Pancreas (tissue), 10 donors: ENCODE measurements around the gene SLIT3. TPM values are rescaled to one million over a fixed set of nuclear protein-coding genes. Genes with fewer than 3 reads are reported as not detected.
"Not testable (repeated sequence)": the region's sequence is repeated elsewhere in the genome, so short reads cannot be mapped to it uniquely, and the experiment has no call there.

Source experiments
- ATAC-seq, 4 donors: fragments of 200-7000 bp; cut with Tn5 transposase; one replicate each; pipeline versions ENCODE4 v1.8.0 to v1.9.1; 2020; ENCODE audit warnings: mild to moderate bottlenecking in 4 of 4, moderate library complexity in 4 of 4
- DNase-seq, 6 donors: peaks; one replicate each; pipeline ENCODE4 v3.0.0-alpha.2; 2020
- FAIRE-seq: peaks from 2 replicates; lab custom pipeline; 2012; peaks lifted over from hg19 to GRCh38; lab: Jason Lieb, UNC
- H3K27ac ChIP-seq, 4 donors: fragments of 200-600 bp; sonication (generic); 1 replicate in 3 of 4; 2 replicates in 1 of 4; pipeline versions ENCODE4 v1.5.0 to v1.8.0; 2020
- H3K27me3 ChIP-seq, 4 donors: fragments of 200-600 bp; one replicate each; pipeline ENCODE4 v1.8.0; 2021
- H3K36me3 ChIP-seq, 3 donors: fragments of 200-600 bp; sonication (generic) in 1 of 3; one replicate each; pipeline versions ENCODE4 v1.5.0 to v1.8.0; 2020 to 2021
- H3K4me1 ChIP-seq, 3 donors: fragments of 200-600 bp; one replicate each; pipeline ENCODE4 v1.8.0; 2021
- H3K4me3 ChIP-seq, 4 donors: fragments of 200-600 bp; sonication (generic) in 2 of 4; one replicate each; pipeline versions ENCODE4 v1.5.0 to v1.8.0; 2020 to 2021
- H3K9me3 ChIP-seq, 4 donors: fragments of 200-600 bp; one replicate each; pipeline ENCODE4 v1.8.0; 2021
- CTCF ChIP-seq, 4 donors: fragments of 200-600 bp; sonication (generic) in 3 of 4; IDR thresholded peaks; one replicate each; pipeline versions ENCODE4 v1.5.0 to v1.8.0; 2021; ENCODE audit warnings: antibody characterized with exemption in 4 of 4
- WGBS, 2 donors: extraction: QIAGEN DNeasy Blood & Tissue Kit; methylation state at CpG; one replicate each; pipeline ENCODE4 v1.1.7; 2013; 5-methylcytosine and 5-hydroxymethylcytosine counted together
- intact Hi-C, 3 donors: fragments of 100-400 bp; cut with DNase I; formaldehyde crosslinking; loops; one replicate each; pipeline versions ENCODE4 v1.11.1 to v1.14.2; 2022
- polyA plus RNA-seq, 2 donors: library from polyadenylated mRNA; stranded (reverse); fragments of 200-250 nt; gene quantifications; one replicate each; pipeline ENCODE4 v1.2.3, GENCODE V29; 2013
- total RNA-seq, 6 donors: library from RNA; stranded (reverse); fragmentation: NEBNext Ultra II Directional in 4 of 6; extraction: Animal tissue kit (Norgen Biotek cat#: 25700) in 4 of 6; gene quantifications; one replicate each; pipeline versions ENCODE4 v1.2.1 to v1.2.4, GENCODE V29; 2021 to 2023
- donor health status: healthy with polysubstance abuse.
- donor health status: DM: no; HTN: no; CAD: no; lungs with moderate emphysema.
- donor health status: DM: no; HTN: no; CAD: no.
- donor health status: control.
- donor health status: control.
- donor health status: Bipolar disorder and iron deficiency.
- donor health status: DM: yes; HTN: yes; CAD: no.
- donor health status: DM: no; HTN: no; CAD: no.
- donor health status: DM: no; HTN: no; CAD: no.
- donor health status: DM: yes; HTN: yes; CAD: no.

The SLIT3 gene
- total and polyA plus RNA-seq, 8 donors = 1.1 to 11.4 (median 2.1) TPM

GRCh38 chr5:169216866-169217265, 84.1 kb downstream of the SLIT3 start:
- Histone ChIP-seq H3K36me3 (no peaks in the 10 kb centered on the region), H3K9me3 (no peaks in the 10 kb centered on the region), H3K4me3 (no peak overlapping the region), H3K27me3 (no peaks in the 10 kb centered on the region), H3K4me1 (peaks cover 0 to 2% (median 0%) of the 10 kb centered on the region in 3 donors), H3K27ac (no peak overlapping the region)
- intact Hi-C loops = no loop called here
- DNase-seq (no peak), ATAC-seq (no peak), FAIRE-seq (no peak)
- TF ChIP-seq CTCF (IDR thresholded peaks at IDR 0.05) = no peak
- 79 to 81% methylated on average over 8 of the region's 8 CpGs for WGBS, 2 donors

GRCh38 chr5:169213479-169213878, 87.5 kb downstream of the SLIT3 start:
- Histone ChIP-seq H3K27me3 (no peaks in the 10 kb centered on the region), H3K9me3 (no peaks in the 10 kb centered on the region), H3K36me3 (no peaks in the 10 kb centered on the region), H3K27ac (no peak overlapping the region), H3K4me3 (no peak overlapping the region), H3K4me1 (no peaks in the 10 kb centered on the region)
- DNase-seq = no peak
- TF ChIP-seq CTCF (IDR thresholded peaks at IDR 0.05) = no peak
- no peak for ATAC-seq
- intact Hi-C loops = no loop called here
- no peak for FAIRE-seq

- intact Hi-C loops, H3K27me3 ChIP-seq, ATAC-seq, H3K27ac ChIP-seq, DNase-seq, H3K9me3 ChIP-seq, H3K4me1 ChIP-seq, FAIRE-seq, H3K4me3 ChIP-seq, H3K36me3 ChIP-seq: not testable (repeated sequence)
- 79 to 88% methylated on average over 3 of the region's 3 CpGs for WGBS, 2 donors
Observed at GRCh38 chr5:169211761-169212160, 89.2 kb downstream of the SLIT3 start.

- WGBS, 2 donors = 65 to 77% methylated on average over 8 of the region's 8 CpGs
- intact Hi-C loops = loop anchor here in 1 of 3 donors (10.0 kb wide), 1 partner anchor 210 kb away; no protein-coding TSS in a partner anchor
- H3K9me3 ChIP-seq = no peaks in the 10 kb centered on the region
- H3K4me1 ChIP-seq = no peaks in the 10 kb centered on the region
- TF ChIP-seq CTCF (IDR thresholded peaks at IDR 0.05) = no peak
- H3K27ac ChIP-seq = no peak overlapping the region
- FAIRE-seq (no peak), DNase-seq (no peak), ATAC-seq (no peak)
- no peaks in the 10 kb centered on the region for H3K27me3 ChIP-seq
- H3K36me3 ChIP-seq = no peaks in the 10 kb centered on the region
- H3K4me3 ChIP-seq = no peak overlapping the region
Observed at GRCh38 chr5:169204788-169205400, 96.0 kb downstream of the SLIT3 start.

GRCh38 chr5:169202969-169203368, 98.0 kb downstream of the SLIT3 start:
- Histone ChIP-seq H3K27me3 (no peaks in the 10 kb centered on the region), H3K9me3 (no peaks in the 10 kb centered on the region), H3K4me1 (no peaks in the 10 kb centered on the region), H3K27ac (no peak overlapping the region), H3K4me3 (no peak overlapping the region), H3K36me3 (no peaks in the 10 kb centered on the region)
- no peak for FAIRE-seq
- DNase-seq = no peak
- WGBS, 2 donors = 56 to 58% methylated on average over 3 of the region's 3 CpGs
- no peak for ATAC-seq
- TF ChIP-seq CTCF (IDR thresholded peaks at IDR 0.05) = no peak
- intact Hi-C loops = loop anchor here in 1 of 3 donors (10.0 kb wide), 1 partner anchor 208 kb away; no protein-coding TSS in a partner anchor
